SK-N-SH (cell line): ENCODE results near the gene TBRG1. TPM values are rescaled to one million over a fixed set of nuclear protein-coding genes. Genes with fewer than 3 reads are reported as not detected.

Experiments used
- CTCF ChIA-PET: fragments of 300-600, 350-600 bp; formaldehyde crosslinking; extraction: SDS; loops from one replicate; lab custom pipeline; 2021; lab: Yijun Ruan, JAX
- POLR2A ChIA-PET: fragments of 350-600 bp; sonication (Branson Sonifier 250); formaldehyde crosslinking; extraction: SDS; loops from one replicate; lab custom pipeline; 2020; ENCODE audit warnings: antibody characterized with exemption, inconsistent platforms; lab: Yijun Ruan, JAX
- DNase-seq: peaks from one replicate; pipeline ENCODE4 v3.0.0; 2012
- H2AFZ ChIP-seq: fragments of 200-600 bp; sonication (generic); 2 replicates; pipeline ENCODE4 v1.8.1; 2016; ENCODE audit warnings: antibody characterized with exemption, mild to moderate bottlenecking, low read depth
- H3F3A ChIP-seq: fragments of 200-600 bp; sonication (generic); replicated peaks from 2 replicates; pipeline ENCODE3; 2016; ENCODE audit warnings: antibody characterized with exemption, mild to moderate bottlenecking; ENCODE audit not compliant: insufficient read depth
- H3K27ac ChIP-seq, 2 experiments: fragments of 200-500 bp in 1 of 2; fragments of 200-600 bp in 1 of 2; sonication (Bioruptor generic) in 1 of 2; sonication (generic), shearing (Covaris generic) in 1 of 2; 2 replicates each; pipeline versions ENCODE4 v1.5.1 to v1.6.1; 2014 to 2016; ENCODE audit warnings: low read depth in 2 of 2, inconsistent platforms in 1 of 2, low read length in 1 of 2, mild to moderate bottlenecking in 1 of 2, mixed read lengths in 1 of 2
- H3K27me3 ChIP-seq: fragments of 200-600 bp; sonication (generic), shearing (Covaris generic); 2 replicates; pipeline ENCODE4 v1.6.1; 2016; ENCODE audit warnings: mixed run types; ENCODE audit not compliant: insufficient read depth
- H3K36me3 ChIP-seq, 2 experiments: fragments of 200-500 bp in 1 of 2; fragments of 200-600 bp in 1 of 2; sonication (Bioruptor generic) in 1 of 2; sonication (generic) in 1 of 2; replicated peaks in 1 of 2; 2 replicates each; pipeline versions ENCODE3 to v1.5.1; 2014 to 2016; ENCODE audit warnings: low read length in 1 of 2, mild to moderate bottlenecking in 1 of 2; ENCODE audit not compliant: insufficient read depth in 2 of 2, control insufficient read depth in 1 of 2
- H3K4me1 ChIP-seq, 2 experiments: fragments of 200-500 bp in 1 of 2; fragments of 200-600 bp in 1 of 2; sonication (Bioruptor generic) in 1 of 2; sonication (generic), shearing (Covaris generic) in 1 of 2; 2 replicates each; pipeline versions ENCODE4 v1.5.1 to v1.6.1; 2014 to 2016; ENCODE audit warnings: low read depth in 1 of 2, low read length in 1 of 2, mixed run types in 1 of 2; ENCODE audit not compliant: insufficient read depth in 2 of 2, control insufficient read depth in 1 of 2
- H3K4me2 ChIP-seq: fragments of 200-600 bp; sonication (generic), shearing (Covaris generic); 2 replicates; pipeline ENCODE4 v1.6.1; 2017; ENCODE audit warnings: mixed run types
- H3K4me3 ChIP-seq, 2 experiments: fragments of 200-500 bp in 1 of 2; fragments of 200-600 bp in 1 of 2; sonication (Bioruptor generic) in 1 of 2; sonication (generic), shearing (Covaris generic) in 1 of 2; 2 replicates each; pipeline versions ENCODE4 v1.5.1 to v1.8.1; 2014 to 2016; ENCODE audit warnings: low read depth in 2 of 2, inconsistent platforms in 1 of 2, low read length in 1 of 2, mild to moderate bottlenecking in 1 of 2, mixed read lengths in 1 of 2, moderate library complexity in 1 of 2
- H3K79me2 ChIP-seq: fragments of 200-600 bp; sonication (generic); 2 replicates; pipeline ENCODE4 v1.8.1; 2017; ENCODE audit warnings: mild to moderate bottlenecking; ENCODE audit not compliant: insufficient read depth
- H3K9ac ChIP-seq: fragments of 200-600 bp; sonication (generic); 2 replicates; pipeline ENCODE4 v1.6.1; 2017; ENCODE audit warnings: mixed run types
- H3K9me2 ChIP-seq: fragments of 200-600 bp; sonication (generic); 2 replicates; pipeline ENCODE4 v1.6.1; 2017; ENCODE audit warnings: mixed run types
- H3K9me3 ChIP-seq: fragments of 200-600 bp; sonication (generic); 2 replicates; pipeline ENCODE4 v1.6.1; 2017; ENCODE audit warnings: mixed run types, mild to moderate bottlenecking, moderate library complexity
- H4K20me1 ChIP-seq: fragments of 200-600 bp; sonication (generic); 2 replicates; pipeline ENCODE4 v1.6.1; 2017; ENCODE audit warnings: mild to moderate bottlenecking, mixed run types; ENCODE audit not compliant: insufficient read depth
- CHD2 ChIP-seq: fragments of 150-350 bp; IDR thresholded peaks from 2 replicates; pipeline ENCODE4 v1.6.1; 2018; ENCODE audit warnings: low read length; ENCODE audit not compliant: partially characterized antibody
- EP300 ChIP-seq, 2 experiments: IDR thresholded peaks; 2 replicates each; pipeline versions ENCODE4 v1.4.0 to v1.6.1; 2012; ENCODE audit warnings: borderline replicate concordance in 1 of 2, low read depth in 1 of 2, low read length in 1 of 2
- EZH2phosphoT487 ChIP-seq: fragments of 200-600 bp; sonication (generic); IDR thresholded peaks from 2 replicates; pipeline ENCODE4 v1.6.1; 2017; ENCODE audit warnings: low read depth, mixed run types, mild to moderate bottlenecking, antibody characterized with exemption, moderate library complexity, borderline replicate concordance
- FOSL2 ChIP-seq: IDR thresholded peaks from 2 replicates; pipeline ENCODE4 v1.4.0; 2012; ENCODE audit warnings: low read depth, mild to moderate bottlenecking, moderate library complexity, borderline replicate concordance
- IRF3 ChIP-seq: fragments of 150-350 bp; IDR thresholded peaks from 2 replicates; pipeline ENCODE4 v1.6.1; 2016; ENCODE audit warnings: mild to moderate bottlenecking, low read depth, low read length
- MXI1 ChIP-seq: IDR thresholded peaks from 2 replicates; pipeline ENCODE4 v1.6.1; 2012; ENCODE audit warnings: mild to moderate bottlenecking, low read depth, low read length, improper control_type of control experiment
- RAD21 ChIP-seq: IDR thresholded peaks from 2 replicates; pipeline ENCODE4 v1.6.1; 2012; ENCODE audit warnings: mild to moderate bottlenecking, low read length
- SMC3 ChIP-seq: IDR thresholded peaks from 2 replicates; pipeline ENCODE4 v1.6.1; 2012; ENCODE audit warnings: low read depth, low read length, improper control_type of control experiment
- TAF1 ChIP-seq: IDR thresholded peaks from 2 replicates; pipeline ENCODE4 v1.6.1; 2012; ENCODE audit warnings: low read depth, mild to moderate bottlenecking, low read length, moderate library complexity, borderline replicate concordance
- TCF12 ChIP-seq: IDR thresholded peaks from 2 replicates; pipeline ENCODE4 v1.4.0; 2012
- YY1 ChIP-seq: IDR thresholded peaks from 2 replicates; pipeline ENCODE4 v1.4.0; 2012; ENCODE audit warnings: low read depth, mild to moderate bottlenecking
- WGBS: methylation state at CpG from one replicate; pipeline ENCODE4 v1.1.6; 2017; ENCODE audit warnings: low lambda C conversion rate; 5-methylcytosine and 5-hydroxymethylcytosine counted together
- polyA plus RNA-seq, 3 experiments: library from polyadenylated mRNA; depleted of rRNA; stranded (reverse); fragments of >200 nt; gene quantifications; 2 replicates each; pipeline ENCODE4 v1.2.3, GENCODE V29; 2012
- TF ChIP-seq, protein P1 (sequence below): fragments of 200-600 bp; sonication (generic); IDR thresholded peaks from 2 replicates; pipeline ENCODE4 v1.6.1; 2017; ENCODE audit warnings: antibody characterized with exemption, mild to moderate bottlenecking, moderate library complexity

TBRG1 gene
- polyA plus RNA-seq, 1 of the 3 experiments (the other 2 are of a cell fraction) = 22.0 TPM

GRCh38 chr11:124643605-124644425 lies 21.2 kb downstream of the TBRG1 start (continued):
- TF ChIP-seq EP300 (IDR thresholded peaks at IDR 0.05; ENCODE audit: borderline replicate concordance in 1 of 2, low read depth in 1 of 2, low read length in 1 of 2) (peak in 1 of 2 experiments; percentile 30; a peak in 1 of 4 replicates), TCF12 (peak; percentile 41; the same call in 1 of the 2 replicates), IRF3 (no peak), EZH2phosphoT487 (no peak), TAF1 (no peak)

DNA sequence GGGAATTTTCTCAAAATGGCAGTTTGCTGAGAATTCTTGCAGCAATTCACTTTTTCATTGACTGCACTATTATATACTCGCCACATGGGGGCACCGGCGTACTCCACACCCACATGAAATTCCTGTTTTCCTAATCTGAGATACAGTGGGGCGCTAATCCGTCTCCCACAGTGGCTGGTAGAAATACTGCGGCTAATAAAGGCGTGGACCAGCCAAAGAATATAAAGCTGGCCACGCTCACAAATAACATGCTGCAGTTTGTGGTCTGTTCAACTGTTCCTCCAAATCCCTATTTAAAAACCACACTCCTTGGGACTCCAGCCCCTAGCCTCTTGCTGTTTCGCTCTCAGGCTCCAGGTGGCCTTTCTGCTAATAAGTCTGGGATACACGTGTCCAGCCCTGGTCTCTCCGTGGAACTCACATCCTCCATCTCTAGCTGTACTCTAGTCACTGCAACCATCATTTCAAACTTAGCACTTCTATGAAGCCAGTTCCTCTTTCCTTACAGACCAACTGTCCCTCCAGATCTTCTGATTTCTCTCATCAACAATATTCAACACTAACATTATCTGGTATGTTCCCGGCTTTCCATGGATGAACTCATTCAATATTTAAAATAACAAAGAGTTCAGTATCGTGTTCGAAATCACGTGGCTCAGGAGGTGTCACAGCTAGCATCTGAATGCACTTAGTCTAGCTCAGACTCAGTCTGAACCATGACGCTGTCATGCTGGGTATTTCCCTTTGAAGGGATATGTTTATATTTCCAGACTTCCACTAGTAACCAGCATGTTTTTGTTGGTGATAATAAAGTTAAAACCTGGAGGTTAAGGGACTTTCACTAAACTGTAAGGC lies 22.0 kb downstream of the TBRG1 start:
- 39% methylated on average over 16 of the region's 16 CpGs for WGBS
- H3K36me3 ChIP-seq = peaks cover 1 to 4% of the 10 kb centered on the region in 2 experiments
- H3K9me2 ChIP-seq = no peaks in the 10 kb centered on the region
- H2AFZ ChIP-seq = peak overlapping the region; percentile 83
- H3K4me2 ChIP-seq = peak overlapping the region; percentile 63
- ChIA-PET CTCF (interaction anchor here (0.7 to 6.7 kb wide), 44 partner anchors 9 to 433 kb away, joined by 3 to 44 read pairs (median 4); partner anchors contain the start of genes ESAM, NRGN, ROBO3 and SIAE), POLR2A (no interaction called here)
- H3K27ac ChIP-seq = peak overlapping the region in 1 of 2 experiments; percentile 86; a peak in 2 of 4 replicates
- no peaks in the 10 kb centered on the region for H3K27me3 ChIP-seq
- TF ChIP-seq, protein P1, sequence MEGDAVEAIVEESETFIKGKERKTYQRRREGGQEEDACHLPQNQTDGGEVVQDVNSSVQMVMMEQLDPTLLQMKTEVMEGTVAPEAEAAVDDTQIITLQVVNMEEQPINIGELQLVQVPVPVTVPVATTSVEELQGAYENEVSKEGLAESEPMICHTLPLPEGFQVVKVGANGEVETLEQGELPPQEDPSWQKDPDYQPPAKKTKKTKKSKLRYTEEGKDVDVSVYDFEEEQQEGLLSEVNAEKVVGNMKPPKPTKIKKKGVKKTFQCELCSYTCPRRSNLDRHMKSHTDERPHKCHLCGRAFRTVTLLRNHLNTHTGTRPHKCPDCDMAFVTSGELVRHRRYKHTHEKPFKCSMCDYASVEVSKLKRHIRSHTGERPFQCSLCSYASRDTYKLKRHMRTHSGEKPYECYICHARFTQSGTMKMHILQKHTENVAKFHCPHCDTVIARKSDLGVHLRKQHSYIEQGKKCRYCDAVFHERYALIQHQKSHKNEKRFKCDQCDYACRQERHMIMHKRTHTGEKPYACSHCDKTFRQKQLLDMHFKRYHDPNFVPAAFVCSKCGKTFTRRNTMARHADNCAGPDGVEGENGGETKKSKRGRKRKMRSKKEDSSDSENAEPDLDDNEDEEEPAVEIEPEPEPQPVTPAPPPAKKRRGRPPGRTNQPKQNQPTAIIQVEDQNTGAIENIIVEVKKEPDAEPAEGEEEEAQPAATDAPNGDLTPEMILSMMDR = peak; percentile 84
- peak; percentile 49; the same call in 1 of the 2 replicates for TF ChIP-seq MXI1
- peak; percentile 82 for TF ChIP-seq RAD21
- peak; percentile 43; the same call in 1 of the 2 replicates for TF ChIP-seq YY1
- no peak for TF ChIP-seq FOSL2
- peak; percentile 61 for TF ChIP-seq SMC3
- peak; percentile 44 for TF ChIP-seq CHD2
- no peak for TF ChIP-seq IRF3
- H3K79me2 ChIP-seq = no peaks in the 10 kb centered on the region
- H3K9me3 ChIP-seq = no peaks in the 10 kb centered on the region
- no peaks in the 10 kb centered on the region for H4K20me1 ChIP-seq
- peaks cover 3 to 7% of the 10 kb centered on the region in 2 experiments; a peak in 1 of 4 replicates for H3K4me1 ChIP-seq
- H3K9ac ChIP-seq = peak overlapping the region; percentile 64; the same call in 1 of the 2 replicates
- DNase-seq = peak; percentile 75
- H3F3A ChIP-seq = peaks cover 24% of the 10 kb centered on the region
- H3K4me3 ChIP-seq = peak overlapping the region; percentile 4 to 42; a peak in 2 of 4 replicates
